Stomach (tissue), 9 donors: ENCODE data around the gene SCAMP2. TPM values are rescaled to one million over a fixed set of nuclear protein-coding genes. Genes with fewer than 3 reads are reported as not detected.

ENCODE experiments used
- DNase-seq, 2 donors: peaks; one replicate each; pipeline versions ENCODE4 v3.0.0 to v3.0.0-alpha.2; 2013 to 2019
- H3K27ac ChIP-seq, 5 donors: fragments of 200-600 bp in 4 of 5; sonication (generic) in 4 of 5; one replicate each; pipeline ENCODE4 v1.5.1; 2013 to 2019; ENCODE audit warnings: mild to moderate bottlenecking in 1 of 5, moderate library complexity in 1 of 5
- H3K27me3 ChIP-seq, 3 donors: fragments of 200-600 bp; sonication (generic); one replicate each; pipeline ENCODE4 v1.5.1; 2017 to 2019; ENCODE audit warnings: mixed run types in 1 of 3
- H3K36me3 ChIP-seq, 4 donors: fragments of 200-600 bp; sonication (generic); 1 replicate in 3 of 4; 2 replicates in 1 of 4; pipeline ENCODE4 v1.5.1; 2016 to 2019
- H3K4me1 ChIP-seq, 4 donors: fragments of 200-600 bp; sonication (generic); one replicate each; pipeline ENCODE4 v1.5.1; 2016 to 2019
- H3K4me3 ChIP-seq, 4 donors: fragments of 200-600 bp; sonication (generic) in 3 of 4; one replicate each; pipeline ENCODE4 v1.5.1; 2016 to 2019; ENCODE audit warnings: mild to moderate bottlenecking in 1 of 4
- H3K9me3 ChIP-seq, 4 donors: fragments of 200-600 bp; sonication (generic); one replicate each; pipeline ENCODE4 v1.5.1; 2016 to 2019
- CTCF ChIP-seq, 7 experiments: fragments of 450-650 bp in 4 of 7; fragments of 200-600 bp in 3 of 7; sonication (generic) in 3 of 7; IDR thresholded peaks; one replicate each; pipeline ENCODE4 v1.5.1; 2016 to 2019; ENCODE audit warnings: antibody characterized with exemption in 7 of 7, control low read depth in 2 of 7, mild to moderate bottlenecking in 1 of 7
- EP300 ChIP-seq: sonication (generic); formaldehyde crosslinking; IDR thresholded peaks from one replicate; pipeline ENCODE4 v1.6.1; 2017; ENCODE audit warnings: antibody characterized with exemption
- POLR2A ChIP-seq, 4 donors: fragments of 450-650 bp; IDR thresholded peaks; one replicate each; pipeline ENCODE4 v1.6.1; 2016; ENCODE audit warnings: antibody characterized with exemption in 4 of 4, control low read depth in 2 of 4, mild to moderate bottlenecking in 1 of 4, moderate library complexity in 1 of 4
- POLR2AphosphoS5 ChIP-seq, 3 donors: sonication (generic); formaldehyde crosslinking; IDR thresholded peaks; one replicate each; pipeline ENCODE4 v1.6.1; 2016; ENCODE audit warnings: antibody characterized with exemption in 3 of 3
- WGBS, 5 donors: extraction: QIAGEN DNeasy Blood & Tissue Kit in 3 of 5; methylation state at CpG; one replicate each; pipeline versions ENCODE4 v1.1.5 to v1.1.7; 2013 to 2018; 5-methylcytosine and 5-hydroxymethylcytosine counted together
- intact Hi-C: fragments of 100-400 bp; cut with DNase I; formaldehyde crosslinking; loops from one replicate; pipeline ENCODE4 v1.15.1; 2023; ENCODE audit warnings: low total_unique reads
- polyA plus RNA-seq, 3 donors: library from polyadenylated mRNA; stranded (reverse); fragments of 200-250 nt; gene quantifications; one replicate each; pipeline ENCODE4 v1.2.3, GENCODE V29; 2013
- total RNA-seq, 5 donors: library from RNA; depleted of rRNA; stranded (reverse); fragments of >200 nt; gene quantifications; one replicate each; pipeline versions ENCODE4 v1.1.0 to v1.2.3, GENCODE V29; 2014 to 2016
- donor health status: healthy with polysubstance abuse.
- donor health status: Bipolar disorder and iron deficiency.
- donor health status: healthy.

The SCAMP2 gene
- total and polyA plus RNA-seq, 8 donors, result 16.8 to 134 (median 38.9) TPM

- DNase-seq, result no peak
These were observed 51.9 kb downstream of the SCAMP2 start for GRCh38 chr15:74821091-74821789.

GRCh38 chr15:74820056-74820455 lies 53.1 kb downstream of the SCAMP2 start:
- 88 to 93% (median 92%) methylated on average over 5 of the region's 5 CpGs for WGBS, 5 donors
- Histone ChIP-seq H3K4me3 (no peak overlapping the region), H3K36me3 (no peaks in the 10 kb centered on the region), H3K4me1 (peaks cover 0 to 28% (median 17%) of the 10 kb centered on the region in 4 donors), H3K27ac (no peak overlapping the region), H3K9me3 (no peaks in the 10 kb centered on the region), H3K27me3 (peaks cover 0 to 3% (median 0%) of the 10 kb centered on the region in 3 donors)
- DNase-seq, result no peak
- intact Hi-C loops, result no loop called here
- no peak for TF ChIP-seq EP300
- no peak for TF ChIP-seq POLR2A (IDR thresholded peaks at IDR 0.05)
- TF ChIP-seq POLR2AphosphoS5 (IDR thresholded peaks at IDR 0.05), result no peak
- TF ChIP-seq CTCF (IDR thresholded peaks at IDR 0.05), result no peak

More at GRCh38 chr15:74821091-74821789, 51.9 kb downstream of the SCAMP2 start:
- 49 to 65% (median 57%) methylated on average over 6 to 11 of the region's 11 CpGs for WGBS, 5 donors
- no peak overlapping the region for H3K27ac ChIP-seq
- TF ChIP-seq POLR2AphosphoS5 (IDR thresholded peaks at IDR 0.05), result no peak
- no peak for TF ChIP-seq CTCF (IDR thresholded peaks at IDR 0.05)
- TF ChIP-seq POLR2A (IDR thresholded peaks at IDR 0.05), result no peak
- TF ChIP-seq EP300, result no peak
- H3K4me3 ChIP-seq, result no peak overlapping the region
- intact Hi-C loops, result no loop called here
- no peaks in the 10 kb centered on the region for H3K9me3 ChIP-seq
- H3K27me3 ChIP-seq, result peaks cover 0 to 15% (median 4%) of the 10 kb centered on the region in 3 donors
- H3K36me3 ChIP-seq, result no peaks in the 10 kb centered on the region
- peaks cover under 1 to 20% (median 11%) of the 10 kb centered on the region in 4 donors for H3K4me1 ChIP-seq

GRCh38 chr15:74817370-74817737 lies 55.8 kb downstream of the SCAMP2 start:
- TF ChIP-seq POLR2A (IDR thresholded peaks at IDR 0.05), result no peak
- peak in 1 of 3 donors; percentile 33 for TF ChIP-seq POLR2AphosphoS5 (IDR thresholded peaks at IDR 0.05)
- no peak overlapping the region for H3K4me3 ChIP-seq
- peak overlapping the region in 2 of 5 donors; percentile 10 to 73 for H3K27ac ChIP-seq
- no peaks in the 10 kb centered on the region for H3K9me3 ChIP-seq
- no peaks in the 10 kb centered on the region for H3K27me3 ChIP-seq
- H3K4me1 ChIP-seq, result peaks cover 0 to 43% (median 25%) of the 10 kb centered on the region in 4 donors
- no peaks in the 10 kb centered on the region for H3K36me3 ChIP-seq
- WGBS, 5 donors, result 25 to 34% (median 31%) methylated on average over 9 of the region's 9 CpGs
- intact Hi-C loops, result no loop called here
- DNase-seq, result peak in 1 of 2 donors; percentile 43

GRCh38 chr15:74816624-74817369 lies 56.4 kb downstream of the SCAMP2 start:
- no peak for DNase-seq
- Histone ChIP-seq H3K27me3 (no peaks in the 10 kb centered on the region), H3K36me3 (no peaks in the 10 kb centered on the region), H3K4me1 (peaks cover 0 to 43% (median 25%) of the 10 kb centered on the region in 4 donors), H3K27ac (peak overlapping the region in 2 of 5 donors; percentile 41 to 73), H3K4me3 (no peak overlapping the region), H3K9me3 (no peaks in the 10 kb centered on the region)
- TF ChIP-seq POLR2AphosphoS5 (IDR thresholded peaks at IDR 0.05), result no peak
- no peak for TF ChIP-seq POLR2A (IDR thresholded peaks at IDR 0.05)
- TF ChIP-seq EP300, result no peak
- TF ChIP-seq CTCF (IDR thresholded peaks at IDR 0.05), result no peak
- intact Hi-C loops, result no loop called here
- 56 to 66% (median 63%) methylated on average over 17 to 19 of the region's 19 CpGs for WGBS, 5 donors
